HepG2 (cell line): ENCODE measurements around the gene RUNX2.

Experiments used
- EZH2 ChIP-seq: conservative IDR thresholded peaks from 2 replicates; pipeline ENCODE4 v1.6.1; 2012; ENCODE audit warnings: mild to moderate bottlenecking, low read depth, low read length, moderate library complexity
- MED13 ChIP-seq: sonication (generic); formaldehyde crosslinking; IDR thresholded peaks from 2 replicates; pipeline ENCODE4 v1.5.0; 2020; ENCODE audit warnings: missing genetic modification reagents
- YY1 ChIP-seq: IDR thresholded peaks from 2 replicates; pipeline ENCODE4 v1.6.1; 2011; ENCODE audit warnings: low read length, low read depth, moderate library complexity, mild to moderate bottlenecking; ENCODE audit not compliant: insufficient read depth, insufficient replicate concordance
- TF ChIP-seq, protein P1 (sequence below): sonication (generic); formaldehyde crosslinking; IDR thresholded peaks from 2 replicates; pipeline ENCODE4 v1.5.0; 2020; ENCODE audit warnings: mild to moderate bottlenecking, missing genetic modification reagents, moderate library complexity

GRCh38 chr6:45605971-45606370 lies 277.8 kb downstream of the RUNX2 start:
- TF ChIP-seq, protein P1, sequence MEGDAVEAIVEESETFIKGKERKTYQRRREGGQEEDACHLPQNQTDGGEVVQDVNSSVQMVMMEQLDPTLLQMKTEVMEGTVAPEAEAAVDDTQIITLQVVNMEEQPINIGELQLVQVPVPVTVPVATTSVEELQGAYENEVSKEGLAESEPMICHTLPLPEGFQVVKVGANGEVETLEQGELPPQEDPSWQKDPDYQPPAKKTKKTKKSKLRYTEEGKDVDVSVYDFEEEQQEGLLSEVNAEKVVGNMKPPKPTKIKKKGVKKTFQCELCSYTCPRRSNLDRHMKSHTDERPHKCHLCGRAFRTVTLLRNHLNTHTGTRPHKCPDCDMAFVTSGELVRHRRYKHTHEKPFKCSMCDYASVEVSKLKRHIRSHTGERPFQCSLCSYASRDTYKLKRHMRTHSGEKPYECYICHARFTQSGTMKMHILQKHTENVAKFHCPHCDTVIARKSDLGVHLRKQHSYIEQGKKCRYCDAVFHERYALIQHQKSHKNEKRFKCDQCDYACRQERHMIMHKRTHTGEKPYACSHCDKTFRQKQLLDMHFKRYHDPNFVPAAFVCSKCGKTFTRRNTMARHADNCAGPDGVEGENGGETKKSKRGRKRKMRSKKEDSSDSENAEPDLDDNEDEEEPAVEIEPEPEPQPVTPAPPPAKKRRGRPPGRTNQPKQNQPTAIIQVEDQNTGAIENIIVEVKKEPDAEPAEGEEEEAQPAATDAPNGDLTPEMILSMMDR (CRISPR knock-in tag) = no peak
- TF ChIP-seq YY1 = no peak
- TF ChIP-seq MED13 (CRISPR knock-in tag) = no peak
- no peak for TF ChIP-seq EZH2
